HCEC 1CT (cell line): ENCODE data around the gene SETD4.

Source experiments
- DNase-seq: peaks from one replicate; pipeline ENCODE4 v3.0.0-alpha.2; 2017

SETD4 gene

DNA sequence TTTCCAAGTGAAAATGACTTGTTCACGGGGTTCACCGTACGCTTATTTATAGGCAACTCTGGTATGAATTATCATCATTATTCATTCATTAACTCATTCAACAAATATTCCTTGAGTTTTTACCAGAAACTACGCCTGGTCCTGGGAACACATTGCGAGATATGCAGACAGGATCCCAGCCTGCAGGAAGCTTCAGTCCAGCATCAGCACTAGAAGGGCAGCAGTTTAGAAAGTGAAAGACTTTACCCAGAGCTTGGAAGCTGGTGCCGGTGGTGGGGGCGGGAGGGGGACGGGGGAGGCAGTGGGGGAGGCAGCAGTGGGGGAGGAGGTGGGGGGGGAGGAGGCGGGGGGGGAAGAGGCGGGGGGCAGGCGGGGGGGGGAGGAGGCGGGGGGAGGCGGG lies 55.9 kb downstream of the SETD4 start:
- DNase-seq: peak; percentile 77

DNA sequence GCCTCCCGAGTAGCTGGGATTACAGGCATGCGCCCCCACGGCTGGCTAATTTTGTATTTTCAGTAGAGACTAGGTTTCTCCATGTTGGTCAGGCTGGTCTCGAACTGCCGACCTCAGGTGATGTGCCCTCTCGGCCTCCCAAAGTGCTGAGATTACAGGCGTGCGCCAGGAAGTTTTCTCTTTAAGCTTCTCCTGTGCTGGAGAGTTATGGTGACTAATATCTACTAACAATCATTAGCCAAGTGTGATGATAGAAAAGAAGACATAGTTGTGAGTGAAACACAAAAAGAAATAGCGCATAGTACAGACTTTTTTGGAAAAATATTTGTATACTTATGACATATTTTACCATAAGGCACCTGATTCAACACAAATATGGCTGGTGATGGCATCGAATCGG lies 56.5 kb downstream of the SETD4 start:
- no peak for DNase-seq

GRCh38 chr21:35996217-35996616 lies 64.1 kb downstream of the SETD4 start:
- DNase-seq: no peak

GRCh38 chr21:35995522-35996088 lies 64.7 kb downstream of the SETD4 start:
- no peak for DNase-seq

DNA sequence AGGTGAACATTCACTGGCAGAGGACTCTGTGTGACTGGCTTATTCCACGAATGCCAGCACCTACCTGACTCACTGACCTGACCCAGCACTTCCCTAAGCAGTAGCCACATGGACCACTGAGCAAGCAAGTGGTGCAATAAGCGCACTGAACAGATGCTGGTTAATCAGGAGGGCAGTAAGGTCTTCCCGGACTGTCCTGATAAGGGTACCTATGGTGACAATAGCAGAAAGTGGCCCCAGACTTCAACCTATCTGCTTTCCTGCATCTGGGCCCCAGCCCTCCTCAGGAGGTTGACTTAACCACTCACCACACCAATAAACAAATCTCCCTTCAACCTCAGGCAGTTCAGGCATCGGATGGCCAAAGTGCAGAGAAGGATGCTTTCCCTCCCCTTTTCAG lies 65.7 kb downstream of the SETD4 start:
- DNase-seq: no peak

DNA sequence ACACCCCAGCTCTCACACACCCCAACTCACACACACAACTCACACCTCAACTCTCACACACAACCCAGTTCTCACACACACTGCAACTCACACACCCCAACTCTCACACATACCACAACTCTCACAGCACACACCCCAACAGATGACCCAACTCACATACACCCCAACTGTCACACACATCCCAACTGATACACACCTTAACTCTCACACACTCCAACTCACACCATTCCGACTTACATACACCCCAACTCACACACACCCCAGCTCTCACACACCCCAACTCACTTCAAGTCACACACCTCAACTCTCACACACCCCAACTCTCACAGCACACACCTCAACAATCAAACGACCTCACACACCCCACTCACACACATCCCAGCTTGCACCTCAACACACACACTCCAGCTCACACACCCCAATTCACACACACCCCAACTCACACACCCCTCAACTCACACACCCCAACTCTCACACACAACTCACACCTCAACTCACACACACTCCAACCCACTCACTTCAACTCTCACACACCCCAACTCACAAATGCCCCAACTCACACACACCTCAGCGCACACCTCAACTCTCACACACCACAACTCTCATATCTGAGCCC lies 66.3 kb downstream of the SETD4 start:
- DNase-seq: no peak

GRCh38 chr21:35991131-35991530 lies 69.2 kb downstream of the SETD4 start:
- DNase-seq: no peak

- no peak for DNase-seq
Observed at GRCh38 chr21:35990609-35991008, 69.7 kb downstream of the SETD4 start.

GRCh38 chr21:35989138-35989735 lies 71.1 kb downstream of the SETD4 start:
- no peak for DNase-seq

DNA sequence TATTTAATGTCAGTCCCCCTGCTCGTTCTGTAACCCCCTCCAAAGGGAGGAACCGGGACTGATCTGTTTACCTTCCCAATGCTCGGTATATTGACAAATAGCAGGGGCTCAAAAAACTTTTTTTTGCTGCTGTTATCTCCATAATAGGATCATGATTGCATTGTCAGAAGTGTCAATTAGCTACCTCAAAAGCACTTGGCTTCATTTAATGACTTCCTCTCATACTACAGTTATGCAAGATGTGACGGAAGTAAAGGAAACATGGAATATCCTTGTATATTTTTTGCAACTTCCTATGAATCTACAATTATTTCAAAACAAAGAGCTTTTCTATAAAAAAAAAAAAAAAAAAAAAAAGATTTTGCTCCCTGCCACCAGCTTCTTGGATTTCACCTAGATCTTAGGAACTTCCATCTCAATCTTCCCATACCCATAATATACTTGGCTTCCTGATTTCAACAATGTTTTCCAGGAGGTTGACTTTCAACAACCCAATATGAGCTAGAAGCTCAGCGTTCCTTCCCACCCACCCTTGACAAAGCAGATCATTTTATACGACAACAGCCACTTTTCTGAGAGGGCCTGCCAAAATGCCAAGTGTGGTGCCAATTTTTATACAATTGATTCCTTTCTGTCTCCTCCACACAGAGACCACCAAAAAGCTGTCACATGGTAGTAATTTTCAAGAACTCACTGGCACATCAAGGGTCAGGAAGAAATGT lies 71.7 kb downstream of the SETD4 start:
- DNase-seq: no peak

- no peak for DNase-seq
Observed at GRCh38 chr21:35987475-35987874, 72.9 kb downstream of the SETD4 start.

DNA sequence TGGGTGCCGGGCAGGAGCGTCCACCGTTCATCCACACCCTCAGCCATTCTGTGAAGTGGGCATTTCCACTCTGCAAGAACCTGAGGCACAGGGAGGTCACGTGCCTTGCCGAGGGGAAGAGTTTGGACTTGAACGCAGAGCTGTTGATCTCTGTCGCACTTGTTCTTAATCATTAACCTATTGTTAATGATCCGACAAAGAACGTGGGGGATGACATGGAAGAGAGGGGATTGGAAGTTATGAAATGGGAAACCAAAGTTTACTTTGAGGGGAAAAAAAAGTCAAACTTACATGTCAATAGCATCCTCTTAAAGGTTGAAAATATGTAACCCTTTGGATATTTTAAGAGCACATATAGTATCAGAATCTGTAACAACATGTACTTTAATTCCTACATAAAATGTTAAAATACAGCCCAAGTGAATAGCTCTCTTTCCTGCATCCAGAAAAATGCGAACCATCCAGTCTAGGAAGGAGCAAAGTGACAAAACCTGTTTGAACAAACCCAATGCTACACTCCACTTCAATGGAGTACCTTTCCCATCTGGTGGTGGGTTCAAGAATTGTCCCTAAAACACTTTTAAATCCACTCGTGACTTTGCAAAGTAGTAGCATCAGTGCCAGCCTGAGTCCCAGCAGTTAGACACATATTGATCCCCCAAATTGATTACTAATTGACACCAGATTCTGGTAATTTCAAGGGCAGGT lies 75.5 kb downstream of the SETD4 start:
- no peak for DNase-seq
